ENCODE results near the gene PRKACA.
"Not testable (repeated sequence)": the region's sequence is repeated elsewhere in the genome, so short reads cannot be mapped to it uniquely, and the experiment has no call there.

The PRKACA gene

GRCh38 chr19:14048443-14049153 is 69.0 kb downstream of the PRKACA start:
- DNase-seq (ENCODE audit: low read depth), result no peak
- peak; percentile 67 for TF ChIP-seq CTCF (IDR thresholded peaks at IDR 0.05; ENCODE audit: control insufficient read depth, extremely low read depth, insufficient read depth)
- H3K4me3 ChIP-seq (ENCODE audit: low read depth, low read length), result no peak overlapping the region

- not testable (repeated sequence) for H3K4me3 ChIP-seq (ENCODE audit: low read depth, low read length); DNase-seq (ENCODE audit: low read depth)
These were observed 69.7 kb downstream of the PRKACA start for GRCh38 chr19:14047866-14048265.

GRCh38 chr19:14042659-14043608 is 74.6 kb downstream of the PRKACA start:
- peak; percentile 14 for DNase-seq (ENCODE audit: low read depth)
- peak; percentile 41; the same call in 1 of the 2 replicates for TF ChIP-seq CTCF (IDR thresholded peaks at IDR 0.05; ENCODE audit: control insufficient read depth, extremely low read depth, insufficient read depth)
- not testable (repeated sequence) for H3K4me3 ChIP-seq (ENCODE audit: low read depth, low read length)

Data from LNCaP clone FGC (cell line).